Measurements from ENCODE around the gene NAA20.

Gene NAA20

DNA sequence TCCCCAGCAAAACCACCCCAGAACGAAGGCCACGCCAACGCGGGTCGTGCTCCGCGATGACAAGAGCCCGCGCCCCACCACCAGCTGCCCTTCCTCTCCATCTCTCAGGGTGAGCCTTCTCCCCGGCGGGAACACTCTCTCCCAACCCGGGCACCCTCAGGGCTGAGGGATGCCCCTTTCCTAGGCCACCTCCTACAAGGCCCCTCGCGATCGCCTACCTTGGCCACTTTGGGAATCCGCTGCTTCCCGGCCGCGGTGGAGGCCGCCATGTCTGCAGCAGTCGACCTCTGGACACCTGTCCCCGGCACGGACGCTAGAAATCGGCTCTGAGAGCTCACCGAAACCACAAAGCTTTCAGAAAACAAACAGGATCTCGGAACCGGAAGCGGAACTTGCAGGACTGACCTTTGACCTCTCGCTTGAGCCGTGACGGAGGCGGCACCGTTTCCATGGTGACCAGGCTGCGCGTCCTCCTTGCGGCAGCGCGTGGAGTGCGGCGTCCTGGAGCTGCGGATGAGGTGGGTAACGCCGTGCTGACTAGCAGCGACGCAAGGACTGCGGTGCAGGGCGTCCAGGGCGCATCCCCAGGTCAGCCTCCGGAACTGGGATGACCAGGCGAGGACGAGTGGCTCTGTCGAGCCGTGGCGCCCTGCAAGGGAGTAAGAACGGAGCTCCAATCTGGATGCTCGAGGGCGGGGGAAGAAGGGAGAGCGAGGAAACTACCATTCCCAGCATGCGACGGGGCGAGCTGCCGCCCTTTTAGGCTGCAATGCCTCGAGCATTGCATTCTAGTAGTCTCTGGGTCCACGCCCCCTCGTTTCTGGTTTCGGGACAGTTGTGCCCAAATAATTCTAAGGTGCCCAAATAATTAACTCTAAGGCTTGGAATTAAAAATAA is 35.2 kb downstream of the NAA20 start, which contains the start of the genes CFAP61 and CRNKL1:
CFAP61 (plus strand) TSS at position 459 of the 897 bp plus-strand sequence. CDS start 4,122 bp downstream, outside the sequence.
CRNKL1 (minus strand) TSS at position 393 of the 897 bp plus-strand sequence; CDS start at position 269, 124 bp downstream.
- in situ Hi-C loops (cut with HindIII; ENCODE audit: low pct_ligation_motif_present, low pct_unique_long_range_greater_than_20kb, low sequenced_read_pairs), result no loop called here
- DNase-seq, result peak; percentile 92

DNA sequence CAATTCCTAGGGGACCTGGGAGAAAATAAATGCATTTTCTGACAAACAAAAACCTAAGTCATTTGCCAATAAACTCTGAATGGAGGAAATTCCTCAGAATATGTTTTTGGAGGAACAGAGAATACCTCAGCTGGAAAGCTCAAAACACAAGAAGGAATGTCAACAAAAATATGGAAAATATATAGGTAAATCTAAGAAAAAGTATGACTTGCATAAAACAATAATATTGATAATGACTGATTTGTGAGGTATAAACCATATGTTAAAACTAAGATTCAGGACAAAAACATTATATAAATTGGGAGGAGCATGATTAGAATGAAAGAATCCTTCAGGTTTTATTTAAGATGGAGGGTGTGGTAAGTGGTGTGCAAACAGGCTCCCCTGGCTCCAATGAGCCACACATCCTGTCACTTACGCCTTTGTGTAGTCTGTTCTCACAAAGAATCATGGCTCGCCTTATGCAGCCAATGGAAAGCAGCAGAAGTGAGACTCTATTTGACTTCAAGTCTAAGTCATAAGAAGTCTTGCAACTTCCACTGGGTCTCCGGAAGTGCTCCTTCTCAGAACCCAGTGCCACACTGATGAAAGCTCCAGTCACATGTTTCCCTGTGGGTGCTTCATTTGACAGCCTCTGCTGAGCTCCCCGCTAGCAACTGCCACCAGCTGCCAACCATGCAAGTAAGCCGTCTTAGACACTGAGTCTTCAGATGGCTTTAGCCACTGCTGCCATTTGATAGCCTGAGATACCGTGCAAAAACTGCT is 43.3 kb downstream of the NAA20 start:
- no peak for DNase-seq
- in situ Hi-C loops (cut with HindIII; ENCODE audit: low pct_ligation_motif_present, low pct_unique_long_range_greater_than_20kb, low sequenced_read_pairs), result no loop called here

DNA sequence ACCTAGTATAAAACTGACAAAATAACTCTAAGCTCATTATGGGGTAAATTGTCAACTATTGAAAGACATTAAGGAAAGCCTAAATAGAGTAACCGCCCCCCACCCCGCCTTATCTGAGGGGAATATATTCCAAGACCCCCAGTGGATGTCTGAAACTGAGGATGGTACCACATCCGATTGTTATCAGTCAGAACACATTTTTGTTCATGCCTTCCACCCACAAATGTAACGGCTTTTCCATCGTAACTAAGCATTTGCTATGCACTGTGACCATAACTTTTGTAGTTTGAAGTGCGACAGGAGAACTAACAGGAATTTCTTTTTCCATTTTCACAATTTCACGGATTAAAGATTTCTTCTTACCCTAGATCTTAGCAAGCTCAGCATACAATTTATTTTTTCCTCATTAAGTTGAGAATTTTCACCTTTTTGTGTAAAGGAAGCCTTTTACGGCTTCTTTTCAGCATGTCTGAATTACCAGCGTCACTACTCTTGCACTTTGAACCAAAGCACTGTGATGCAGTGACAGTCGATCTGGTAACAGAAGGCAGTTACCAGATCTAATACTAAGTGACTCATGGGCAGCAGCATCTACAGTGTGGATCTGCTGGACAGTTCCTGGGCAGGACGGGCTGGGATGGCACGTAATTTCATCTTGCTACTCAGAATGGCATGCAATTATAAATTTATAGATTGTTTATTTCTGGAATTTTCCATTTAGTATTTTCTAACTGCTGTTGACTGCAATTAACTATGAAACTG is 47.0 kb downstream of the NAA20 start:
- in situ Hi-C loops (cut with HindIII; ENCODE audit: low pct_ligation_motif_present, low pct_unique_long_range_greater_than_20kb, low sequenced_read_pairs), result no loop called here
- no peak for DNase-seq

DNA sequence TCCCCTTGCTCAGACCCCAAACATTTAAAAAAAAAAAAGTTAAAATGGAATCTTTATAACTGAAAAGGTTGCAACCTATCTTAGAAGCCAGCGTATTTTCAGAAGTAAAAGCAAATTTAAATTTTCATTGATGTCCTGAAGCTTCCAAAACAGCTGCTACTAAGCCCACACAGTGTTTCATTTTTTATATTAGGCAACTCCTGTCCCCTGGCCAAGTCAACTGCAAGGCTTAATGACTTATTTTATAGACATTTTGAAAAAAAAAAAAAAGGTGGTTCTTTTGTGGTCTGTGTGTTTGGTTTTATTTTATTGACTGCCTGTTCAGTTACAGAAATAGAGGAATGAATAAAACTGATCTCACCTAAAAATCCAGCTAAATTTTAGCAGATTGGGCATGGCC is 48.2 kb downstream of the NAA20 start:
- in situ Hi-C loops (cut with HindIII; ENCODE audit: low pct_ligation_motif_present, low pct_unique_long_range_greater_than_20kb, low sequenced_read_pairs), result no loop called here
- DNase-seq, result no peak

DNA sequence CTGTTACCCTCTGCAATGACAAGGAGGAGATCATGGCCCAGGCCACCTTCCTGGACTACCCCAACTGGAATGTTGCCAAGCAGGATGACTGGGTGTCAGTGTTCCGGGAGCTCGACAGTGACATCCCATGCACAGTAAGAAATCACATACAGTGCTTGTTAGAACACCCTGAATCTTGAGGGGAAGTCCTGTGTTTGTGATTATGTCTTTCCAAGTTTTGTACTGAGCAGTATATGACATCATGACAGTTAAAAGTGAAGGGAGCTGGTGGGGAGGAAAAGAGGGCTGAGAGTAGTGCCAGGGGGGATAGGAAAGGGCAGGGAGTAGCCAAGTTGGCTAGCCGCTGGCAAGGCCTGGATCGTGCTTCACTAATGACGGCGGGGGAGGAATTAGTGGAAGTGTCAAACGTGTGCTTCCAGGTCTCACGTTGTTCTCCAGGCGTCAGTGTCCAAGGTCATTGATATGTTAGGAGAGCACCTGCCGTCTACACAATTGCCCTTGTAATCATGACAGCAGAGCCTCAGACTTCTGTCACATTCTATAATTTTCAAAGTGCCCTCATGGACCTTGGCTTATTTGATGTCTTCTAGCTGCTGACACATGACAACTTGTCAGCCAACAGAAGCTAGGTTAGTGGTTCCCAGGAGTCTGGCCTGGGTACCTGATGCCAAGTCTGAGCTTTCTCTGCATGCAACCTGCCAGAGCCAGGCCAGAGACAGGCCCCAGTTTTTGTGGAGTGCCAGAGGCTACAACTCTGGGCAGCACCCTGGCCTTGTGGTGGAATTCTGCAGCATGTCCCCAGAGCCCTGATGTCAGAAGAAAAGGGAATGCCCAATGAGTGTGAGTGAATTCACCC is 53.9 kb downstream of the NAA20 start:
- in situ Hi-C loops (cut with HindIII; ENCODE audit: low pct_ligation_motif_present, low pct_unique_long_range_greater_than_20kb, low sequenced_read_pairs), result no loop called here
- no peak for DNase-seq

DNA sequence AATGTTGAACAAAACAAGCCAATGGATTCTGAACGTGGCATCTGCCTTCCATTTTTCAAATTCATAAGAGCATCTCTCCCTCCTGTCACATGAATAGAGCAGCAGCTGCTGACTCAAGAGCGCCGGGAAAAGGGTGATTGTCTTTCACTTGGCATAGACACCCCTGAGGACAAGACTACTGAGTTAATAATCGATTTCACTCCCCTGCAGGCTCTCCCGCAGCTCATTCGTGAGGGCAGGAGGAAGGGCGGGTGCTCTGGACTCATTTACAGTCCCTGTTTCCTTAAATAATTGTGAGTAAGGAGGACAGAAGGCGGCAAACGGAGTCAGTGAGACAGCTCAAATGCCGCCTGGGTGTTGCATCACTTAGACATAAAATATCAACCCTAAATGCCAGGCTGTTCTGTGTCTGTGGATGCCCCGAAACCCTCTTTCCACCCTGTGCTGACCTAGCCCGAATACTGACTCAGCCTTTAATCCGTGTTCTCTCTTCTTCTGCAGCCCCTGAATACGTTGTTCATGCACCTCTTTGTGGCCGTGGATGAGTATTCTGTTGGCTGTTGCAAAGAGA is 56.7 kb downstream of the NAA20 start:
- in situ Hi-C loops (cut with HindIII; ENCODE audit: low pct_ligation_motif_present, low pct_unique_long_range_greater_than_20kb, low sequenced_read_pairs), result no loop called here
- DNase-seq, result peak; percentile 48

DNA sequence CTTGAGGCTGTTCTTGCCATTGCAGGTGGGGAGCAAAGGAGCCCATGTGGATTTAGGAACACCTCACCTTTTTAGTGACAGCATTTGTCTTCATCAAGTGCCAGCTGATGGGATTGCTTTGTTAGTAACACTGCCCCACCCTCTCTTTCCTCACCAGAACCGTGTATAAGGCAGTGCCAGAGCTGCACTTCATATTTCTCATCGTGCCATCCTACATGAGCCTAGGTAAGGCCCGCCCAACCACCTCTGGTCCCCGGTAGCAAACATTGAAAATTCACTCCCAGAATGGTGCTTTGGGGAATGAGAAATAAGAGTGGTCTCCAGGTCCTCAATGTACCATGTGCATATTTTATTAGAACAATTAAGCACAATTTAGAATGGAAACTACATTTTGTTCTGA is 57.9 kb downstream of the NAA20 start:
- in situ Hi-C loops (cut with HindIII; ENCODE audit: low pct_ligation_motif_present, low pct_unique_long_range_greater_than_20kb, low sequenced_read_pairs), result no loop called here
- DNase-seq, result no peak

DNA sequence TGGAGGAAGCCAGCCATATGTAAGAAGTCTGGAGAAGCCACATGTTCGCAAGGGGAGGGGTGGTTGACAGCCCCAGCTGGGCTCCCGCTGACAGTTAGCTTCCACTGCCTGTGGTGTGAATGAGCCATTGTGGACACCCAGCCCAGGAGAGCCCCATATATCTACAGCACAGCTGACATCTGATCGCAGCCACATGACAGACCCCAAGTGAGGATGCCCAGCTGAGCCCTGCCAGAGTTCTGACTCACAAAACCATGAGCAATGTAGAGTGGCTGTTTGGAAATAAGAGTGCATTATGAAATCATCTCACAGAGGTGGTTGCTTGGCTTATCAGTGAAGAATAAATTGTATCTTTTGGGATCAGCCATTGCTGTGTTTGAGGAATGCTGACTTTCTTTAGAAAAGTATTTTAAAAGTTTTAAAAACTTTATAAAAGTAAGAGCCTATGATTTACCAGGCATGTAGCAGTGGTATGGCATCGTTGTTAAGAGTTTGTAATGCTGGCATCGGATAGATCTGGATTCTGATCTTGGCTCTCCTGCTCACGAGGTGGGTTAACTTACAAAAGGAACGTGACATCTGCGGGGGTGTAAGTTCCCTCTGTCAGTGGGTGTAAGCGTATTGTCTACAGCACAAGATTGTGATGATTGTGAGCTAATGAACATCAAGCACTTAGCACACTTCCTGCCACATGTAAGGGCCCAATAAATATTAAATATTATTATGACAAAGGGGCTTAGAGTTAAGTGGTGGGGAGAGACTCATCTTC is 59.3 kb downstream of the NAA20 start:
- in situ Hi-C loops (cut with HindIII; ENCODE audit: low pct_ligation_motif_present, low pct_unique_long_range_greater_than_20kb, low sequenced_read_pairs), result no loop called here
- DNase-seq, result no peak

DNA sequence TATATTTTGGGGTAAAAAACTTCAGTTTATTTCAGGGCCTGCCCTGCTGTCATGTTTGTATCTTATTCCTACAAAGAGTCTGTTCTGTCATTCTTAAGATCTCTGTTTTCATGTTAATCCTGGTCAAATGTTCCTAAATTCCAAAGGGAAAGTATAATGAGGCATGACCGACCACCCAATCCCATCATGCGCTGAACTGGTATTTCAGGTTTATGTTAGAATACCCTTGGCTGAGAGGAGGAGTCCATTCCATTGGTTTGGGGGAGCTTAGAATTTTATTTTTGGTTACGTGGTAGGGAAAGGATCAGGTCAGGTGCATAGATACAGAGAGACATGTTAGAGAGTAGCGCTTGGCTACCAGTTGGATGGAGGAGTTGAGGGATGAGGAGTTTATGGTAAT is 60.9 kb downstream of the NAA20 start:
- DNase-seq, result no peak
- in situ Hi-C loops (cut with HindIII; ENCODE audit: low pct_ligation_motif_present, low pct_unique_long_range_greater_than_20kb, low sequenced_read_pairs), result no loop called here

DNA sequence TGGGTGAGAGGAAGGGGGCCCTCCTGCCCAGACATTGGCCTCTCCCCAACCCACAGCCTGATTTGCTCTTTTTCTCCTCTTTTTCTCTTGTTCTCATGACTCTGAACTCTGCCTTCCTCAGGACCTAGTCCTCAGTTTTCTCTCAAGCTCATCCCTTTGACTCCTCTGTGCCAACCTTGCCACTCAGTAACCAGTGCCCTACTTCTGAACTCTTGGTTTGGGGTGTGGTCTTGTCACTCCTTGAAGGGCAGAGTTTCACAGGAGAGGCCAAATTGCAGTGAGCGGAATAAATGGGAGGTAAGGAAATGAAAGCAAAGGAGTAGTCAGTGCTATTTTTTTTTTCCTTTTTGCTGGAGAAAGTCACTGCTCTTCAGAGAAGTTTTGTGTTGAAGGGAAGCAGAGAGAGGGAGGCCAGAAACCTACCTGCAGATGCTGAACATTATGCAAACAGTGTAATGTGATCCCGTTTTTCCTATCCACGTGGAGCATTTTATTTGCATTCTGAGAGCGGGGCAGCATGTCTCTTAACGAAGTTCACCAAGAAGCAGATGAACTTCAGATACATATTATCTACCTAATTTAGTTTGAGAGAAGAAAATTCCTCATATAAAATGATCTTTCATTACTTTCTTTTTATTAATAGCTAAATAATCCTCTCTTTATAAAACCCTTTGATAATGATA is 62.1 kb downstream of the NAA20 start:
- in situ Hi-C loops (cut with HindIII; ENCODE audit: low pct_ligation_motif_present, low pct_unique_long_range_greater_than_20kb, low sequenced_read_pairs), result no loop called here

More for the DNA sequence above, 62.1 kb downstream of the NAA20 start:
- no peak for DNase-seq

Measured in ACHN (cell line).